HG02981 (cell line): Measurements from ENCODE around the gene TACR2.
A peak's percentile ranks its signal among the peaks of the same experiment; 100 is the strongest.

Source experiments
- ATAC-seq: cut with Tn5 transposase; IDR thresholded peaks from one replicate; pipeline ENCODE4 v1.9.1; 2021; ENCODE audit warnings: mild to moderate bottlenecking, moderate library complexity; ENCODE audit not compliant: unreplicated experiment

Gene TACR2

DNA sequence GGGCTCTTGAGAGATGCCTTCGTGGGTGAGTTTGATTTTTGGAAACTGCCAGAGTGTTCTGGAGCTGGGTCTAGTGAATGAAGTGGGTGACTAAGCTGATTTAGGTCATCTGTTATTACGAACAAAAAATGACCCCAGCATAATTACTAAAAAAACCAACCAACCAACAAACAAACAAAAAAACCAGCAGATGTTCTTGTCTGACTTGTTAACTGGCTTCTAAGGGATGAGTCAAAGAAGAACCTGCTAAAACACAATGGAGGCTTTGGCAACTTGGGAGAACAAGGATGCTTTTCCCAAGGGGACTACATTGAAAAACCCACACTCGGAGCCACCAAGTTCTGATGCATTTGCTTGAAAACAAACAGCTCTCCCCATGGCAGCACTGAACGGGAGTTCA is 11.5 kb downstream of the TACR2 start:
- no peak for ATAC-seq

- ATAC-seq: no peak
Measured at GRCh38 chr10:69404786-69405185, 11.9 kb downstream of the TACR2 start.

DNA sequence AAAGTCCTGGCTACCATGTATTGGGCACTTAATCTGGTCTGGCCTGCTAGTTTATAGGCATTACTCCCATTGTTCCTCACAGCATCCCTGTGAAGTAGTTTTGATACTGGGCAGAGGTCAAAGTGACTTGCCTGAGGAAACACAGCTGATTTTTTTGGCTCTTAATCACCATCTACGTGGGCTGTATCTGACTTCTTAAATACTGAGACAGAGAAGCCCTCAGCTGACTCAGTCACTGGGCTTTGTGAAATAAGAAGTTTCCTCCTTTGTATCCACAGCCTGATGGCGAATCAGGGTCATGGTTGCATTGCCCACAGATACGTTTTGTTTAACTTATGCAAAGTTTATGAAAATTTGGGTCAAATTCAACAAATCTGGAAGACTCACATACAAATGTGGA is 13.2 kb downstream of the TACR2 start:
- no peak for ATAC-seq

DNA sequence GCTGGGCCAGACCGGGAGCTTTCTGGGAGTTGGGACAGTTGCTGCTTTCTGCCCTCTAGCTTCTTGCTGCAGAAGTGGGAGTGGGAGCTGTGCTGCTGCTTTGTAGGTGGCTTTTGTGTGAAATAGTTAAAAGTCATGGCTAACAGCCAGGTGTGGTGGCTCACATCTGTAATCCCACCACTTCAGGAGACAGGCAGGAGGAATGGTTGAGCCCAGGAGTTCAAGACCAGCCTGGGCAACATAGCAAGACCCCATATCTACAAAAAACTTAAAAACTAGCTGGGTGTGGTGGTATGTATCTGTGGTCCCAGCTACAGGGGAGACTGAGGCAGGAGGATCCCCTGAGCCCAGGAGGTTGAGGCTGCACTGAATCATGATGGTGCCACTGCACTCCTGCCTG is 13.7 kb downstream of the TACR2 start:
- no peak for ATAC-seq

DNA sequence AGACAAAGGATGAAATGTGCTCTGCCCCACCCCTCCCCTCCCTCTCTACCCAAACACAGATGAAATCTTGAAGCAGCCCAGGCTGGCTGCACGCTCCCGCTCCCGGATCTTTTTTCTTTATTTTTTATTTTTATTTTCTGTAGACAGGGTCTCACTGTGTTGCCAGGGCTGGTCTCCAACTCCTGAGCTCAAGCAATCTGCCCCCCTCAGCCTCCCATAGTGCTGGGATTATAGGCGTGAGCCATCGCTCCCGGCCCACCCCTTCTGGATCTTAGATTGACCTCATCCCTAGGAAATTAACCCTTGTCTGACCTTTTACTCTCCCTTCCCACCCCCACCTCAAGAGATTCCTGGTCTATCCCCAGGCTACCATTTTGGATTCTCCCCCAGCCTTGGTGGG is 14.3 kb downstream of the TACR2 start:
- ATAC-seq: no peak

DNA sequence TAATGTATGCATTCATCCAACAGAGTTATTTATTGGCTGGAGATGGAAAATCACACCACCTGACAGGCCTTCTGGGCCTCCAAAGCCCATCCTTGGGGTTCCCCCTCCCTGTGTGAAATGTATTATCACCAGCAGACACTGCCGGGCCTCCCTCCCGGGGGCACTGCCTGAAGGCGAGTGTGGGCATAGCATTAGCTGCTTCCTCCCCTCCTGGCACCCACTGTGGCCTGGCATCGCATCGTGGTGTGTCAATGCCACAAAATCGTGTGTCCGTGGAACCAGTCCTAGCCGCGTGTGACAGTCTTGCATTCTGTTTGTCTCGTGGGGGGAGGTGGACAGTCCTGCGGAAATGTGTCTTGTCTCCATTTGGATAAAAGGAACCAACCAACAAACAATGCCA is 15.3 kb downstream of the TACR2 start:
- no peak for ATAC-seq

DNA sequence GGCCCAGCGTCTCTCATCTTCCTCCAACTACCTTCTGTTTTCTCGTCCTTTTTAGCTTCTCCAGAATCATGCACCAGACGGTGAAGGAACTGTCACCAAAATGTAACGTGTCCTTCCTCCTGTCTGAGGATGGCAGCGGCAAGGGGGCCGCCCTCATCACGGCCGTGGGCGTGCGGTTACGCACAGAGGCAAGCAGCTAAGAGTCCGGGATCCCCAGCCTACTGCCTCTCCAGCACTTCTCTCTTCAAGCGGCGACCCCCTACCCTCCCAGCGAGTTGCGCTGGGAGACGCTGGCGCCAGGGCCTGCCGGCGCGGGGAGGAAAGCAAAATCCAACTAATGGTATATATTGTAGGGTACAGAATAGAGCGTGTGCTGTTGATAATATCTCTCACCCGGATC is 15.8 kb downstream of the TACR2 start:
- no peak for ATAC-seq

GRCh38 chr10:69398466-69398865 is 18.3 kb downstream of the TACR2 start:
- no peak for ATAC-seq

GRCh38 chr10:69397972-69398371 is 18.7 kb downstream of the TACR2 start:
- ATAC-seq: no peak

- ATAC-seq: no peak
Measured at GRCh38 chr10:69394020-69394419, 22.7 kb downstream of the TACR2 start.

DNA sequence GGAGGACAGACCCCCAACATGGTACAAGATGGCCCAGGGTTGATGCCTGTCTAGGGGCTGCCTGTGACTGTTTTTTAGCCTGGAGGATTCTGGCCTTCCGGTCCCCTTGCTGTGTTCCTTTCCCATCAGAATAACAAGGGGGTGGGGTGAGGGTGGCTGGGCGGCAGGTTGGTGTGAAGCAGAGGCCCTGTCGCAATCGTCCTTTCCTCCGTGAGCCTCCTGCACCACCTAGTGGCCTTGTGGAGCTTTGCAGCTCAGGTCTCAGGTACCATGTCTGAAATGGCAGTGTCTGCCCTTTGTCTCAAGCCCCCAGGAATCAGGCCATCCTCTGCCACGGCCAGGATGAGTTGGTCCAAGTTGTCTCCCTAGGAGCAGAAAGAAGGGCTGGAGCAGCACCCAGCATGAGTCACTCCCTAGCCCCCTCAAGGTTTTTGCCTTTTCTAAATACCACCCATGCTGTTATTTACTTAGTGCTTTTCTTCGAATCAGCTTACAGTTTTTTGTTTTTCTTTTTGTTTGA is 24.2 kb downstream of the TACR2 start:
- peak; percentile 88 for ATAC-seq

DNA sequence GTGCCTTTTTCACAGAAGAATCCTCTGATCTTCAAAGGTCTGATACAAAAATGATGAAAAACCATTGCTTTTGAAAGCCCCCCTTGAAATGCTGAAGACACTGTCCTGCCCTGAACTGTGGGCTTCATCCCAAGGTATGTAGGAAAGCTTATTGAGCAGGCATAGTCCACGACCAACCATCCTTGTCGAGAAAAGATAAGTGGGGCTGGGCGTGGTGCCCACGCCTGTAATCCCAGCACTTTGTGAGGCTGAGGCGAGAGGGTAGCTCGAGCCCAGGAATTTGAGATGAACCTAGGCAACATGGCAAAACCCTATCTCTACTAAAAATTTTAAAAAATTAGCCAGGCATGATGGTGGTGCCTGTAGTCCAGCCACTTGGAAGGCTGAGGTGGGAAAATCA is 25.6 kb downstream of the TACR2 start:
- ATAC-seq: no peak

DNA sequence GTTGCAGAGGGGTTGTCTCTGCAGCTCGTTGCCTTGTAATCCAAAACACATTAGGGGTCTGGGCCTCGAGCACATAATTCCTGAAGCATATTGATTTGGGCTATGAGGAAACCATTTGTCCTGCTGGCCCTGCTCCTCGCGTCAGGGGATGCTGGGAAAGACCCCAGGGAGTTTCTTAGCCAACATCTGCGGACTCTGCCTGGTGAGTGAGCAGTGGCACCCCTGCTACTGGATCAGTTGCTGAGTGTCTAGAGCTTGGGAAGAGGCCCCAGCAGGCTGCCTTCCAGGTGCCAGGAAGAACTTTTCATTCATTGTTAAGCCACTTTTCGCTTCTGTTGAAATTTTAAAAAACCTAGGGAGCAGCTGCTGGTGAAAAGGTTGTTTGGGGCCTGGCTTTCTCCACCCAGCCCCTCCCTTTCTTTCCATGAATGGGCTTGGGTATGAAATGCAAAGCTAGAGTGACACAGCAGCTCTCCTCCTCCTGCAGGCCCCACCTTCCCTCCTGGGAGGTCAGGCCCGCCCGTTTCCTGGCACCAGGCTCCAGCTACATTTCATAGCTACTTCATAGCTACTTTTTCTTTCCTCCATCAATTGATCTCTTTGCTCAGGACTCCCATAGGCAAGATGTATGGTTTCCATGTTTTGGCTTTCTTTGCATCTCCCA is 26.8 kb downstream of the TACR2 start:
- no peak for ATAC-seq

- ATAC-seq: no peak
Measured at GRCh38 chr10:69388488-69388887, 28.2 kb downstream of the TACR2 start.

- ATAC-seq: no peak
Measured at GRCh38 chr10:69387500-69387899, 29.2 kb downstream of the TACR2 start.

DNA sequence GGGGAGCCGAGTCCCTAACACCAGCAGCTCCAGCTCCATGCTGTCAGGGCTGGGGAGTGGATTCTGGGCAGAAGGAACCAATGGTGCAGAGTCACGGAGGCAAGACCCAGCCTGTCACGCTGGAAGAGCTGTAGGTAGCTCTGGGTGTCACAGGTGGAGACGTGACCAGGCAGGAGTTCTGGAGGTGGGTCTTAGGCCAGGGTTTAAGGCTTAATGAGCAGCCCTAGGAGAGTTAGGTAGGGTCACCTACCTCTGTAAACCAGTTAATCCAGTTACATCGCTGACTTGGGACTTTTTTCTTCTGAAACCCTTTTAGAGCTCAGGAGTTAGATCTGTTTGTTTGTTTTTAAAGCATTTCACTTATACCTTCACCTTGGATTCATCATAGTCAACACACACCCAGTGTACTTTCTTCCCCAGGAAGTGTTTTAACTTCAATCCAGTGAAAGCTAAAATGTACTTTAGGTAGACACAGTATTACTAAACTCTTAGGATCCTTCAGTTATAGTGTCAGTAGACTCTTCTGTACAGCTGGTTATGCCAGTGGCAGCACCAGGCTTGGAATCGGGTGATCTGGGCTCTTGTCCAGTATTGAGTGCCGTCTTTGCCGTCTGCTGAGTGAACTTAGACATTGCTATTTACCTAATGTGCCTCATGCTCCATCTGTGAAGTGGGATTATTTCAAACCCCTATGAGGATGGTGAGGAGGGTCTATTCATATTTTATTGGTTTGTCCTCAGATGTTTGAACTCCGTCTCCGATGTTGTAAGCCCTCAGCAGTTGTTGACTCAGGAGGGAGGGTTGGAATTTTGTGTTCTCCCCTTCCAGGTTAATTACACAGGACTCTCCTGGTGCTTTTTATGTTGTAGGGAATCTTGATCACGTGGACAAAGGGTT is 31.0 kb downstream of the TACR2 start:
- no peak for ATAC-seq

DNA sequence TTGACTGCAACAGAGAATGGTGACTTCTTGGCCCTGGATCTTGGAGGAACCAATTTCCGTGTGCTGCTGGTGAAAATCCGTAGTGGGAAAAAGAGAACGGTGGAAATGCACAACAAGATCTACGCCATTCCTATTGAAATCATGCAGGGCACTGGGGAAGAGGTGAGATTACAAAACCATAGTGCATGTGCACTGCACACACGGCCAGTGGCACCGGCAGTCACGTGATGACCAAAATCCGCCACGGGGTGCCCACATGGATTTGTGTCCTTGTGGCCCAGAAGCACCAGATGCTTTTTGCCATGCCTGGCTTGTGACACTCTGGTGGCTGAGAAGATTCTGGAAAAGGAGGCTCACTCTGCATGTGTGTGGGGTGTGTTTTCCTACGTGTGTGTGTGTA is 32.4 kb downstream of the TACR2 start:
- ATAC-seq: no peak

DNA sequence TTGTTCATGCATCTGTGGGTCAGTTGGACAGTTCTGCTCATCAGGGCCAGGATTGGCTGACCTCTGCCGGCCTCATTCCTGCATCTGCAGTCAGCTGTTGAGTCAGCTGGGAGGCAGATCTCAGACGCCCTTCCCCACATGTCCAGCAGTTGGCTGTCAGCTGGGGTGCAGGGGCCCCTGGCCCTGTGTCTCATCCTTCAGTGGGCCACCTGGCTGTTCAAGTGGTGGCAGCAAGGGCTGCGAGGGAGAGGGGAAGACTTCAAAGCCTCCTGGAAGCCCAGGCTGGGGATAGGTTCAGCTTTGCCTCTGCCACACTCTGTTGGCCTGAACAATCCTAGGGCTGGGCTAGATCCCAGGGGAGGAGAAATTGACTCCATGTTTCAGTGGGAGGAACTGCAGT is 33.2 kb downstream of the TACR2 start:
- ATAC-seq: no peak

- ATAC-seq: no peak
Measured at GRCh38 chr10:69382382-69383117, 34.2 kb downstream of the TACR2 start.

DNA sequence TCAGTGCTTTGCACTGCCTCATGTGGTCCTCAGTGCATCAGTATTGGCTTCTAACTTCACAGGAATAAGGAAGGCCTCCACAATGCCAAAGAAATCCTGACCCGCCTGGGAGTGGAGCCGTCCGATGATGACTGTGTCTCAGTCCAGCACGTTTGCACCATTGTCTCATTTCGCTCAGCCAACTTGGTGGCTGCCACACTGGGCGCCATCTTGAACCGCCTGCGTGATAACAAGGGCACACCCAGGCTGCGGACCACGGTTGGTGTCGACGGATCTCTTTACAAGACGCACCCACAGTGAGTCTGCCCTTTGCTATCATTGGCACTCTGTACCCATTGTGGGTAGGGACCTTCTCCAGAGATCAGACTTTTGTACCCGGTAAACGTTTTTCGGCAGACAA is 36.9 kb downstream of the TACR2 start:
- no peak for ATAC-seq

DNA sequence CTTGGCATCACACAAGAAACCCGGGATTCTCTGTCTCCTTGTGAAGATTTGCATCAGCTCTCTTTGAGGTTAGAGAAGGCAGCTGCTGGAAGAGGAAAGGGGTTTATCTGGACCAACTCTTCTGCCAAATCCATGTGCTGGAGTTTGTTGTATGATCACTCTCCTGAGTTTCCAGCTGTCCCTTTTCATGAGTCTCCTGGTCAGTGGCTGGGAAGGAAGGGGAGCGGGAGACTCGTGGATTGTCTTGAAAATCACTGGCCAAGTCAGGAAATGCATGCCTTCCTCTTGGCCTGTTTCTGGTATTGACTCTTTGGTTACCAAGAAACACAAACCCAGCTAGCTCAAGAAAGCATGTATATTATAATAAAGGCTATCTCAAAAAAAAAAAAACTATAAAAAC is 38.8 kb downstream of the TACR2 start:
- no peak for ATAC-seq

DNA sequence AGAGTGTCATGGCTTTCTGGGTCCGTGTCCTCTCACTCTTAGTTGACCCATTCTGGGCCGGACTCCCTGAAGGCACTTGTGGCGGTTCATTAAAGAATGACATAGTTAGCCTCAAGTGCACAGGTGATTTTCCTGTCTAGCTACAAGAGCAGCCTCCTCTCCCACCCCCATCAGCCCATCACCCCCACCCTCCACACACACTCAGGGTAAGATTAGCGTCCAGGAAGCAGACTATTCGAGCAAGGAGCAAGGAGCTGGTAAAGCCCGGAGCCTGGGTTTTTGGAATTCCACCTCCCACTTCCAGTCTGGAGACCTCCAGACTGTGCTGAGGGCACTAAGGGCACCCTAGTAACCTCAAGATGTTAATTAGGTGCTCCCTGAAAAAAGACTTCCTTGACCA is 39.5 kb downstream of the TACR2 start:
- no peak for ATAC-seq
